K562 (cell line): ENCODE data around the gene BEST2. TPM values are rescaled to one million over a fixed set of nuclear protein-coding genes. Genes with fewer than 3 reads are reported as not detected.

Experiments
- ARID2 ChIP-seq: fragments of 450-650 bp; IDR thresholded peaks from 2 replicates; pipeline ENCODE4 v1.6.1; 2017; ENCODE audit warnings: antibody characterized with exemption, mild to moderate bottlenecking
- ASH1L ChIP-seq: fragments of 450-650 bp; IDR thresholded peaks from 2 replicates; pipeline ENCODE4 v1.6.1; 2018; ENCODE audit warnings: borderline replicate concordance, mild to moderate bottlenecking, low read depth; ENCODE audit not compliant: partially characterized antibody
- ATF1 ChIP-seq, 2 experiments: fragments of 450-650 bp in 1 of 2; IDR thresholded peaks; 2 replicates each; pipeline ENCODE4 v1.6.1; 2016; ENCODE audit warnings: missing compliant biosample characterization in 1 of 2, missing genetic modification characterization in 1 of 2
- BMI1 ChIP-seq: fragments of 150-350 bp; IDR thresholded peaks from 2 replicates; pipeline ENCODE4 v1.6.1; 2014; ENCODE audit warnings: low read length
- CC2D1A ChIP-seq: fragments of 450-650 bp; IDR thresholded peaks from 2 replicates; pipeline ENCODE4 v1.6.1; 2017; ENCODE audit warnings: mild to moderate bottlenecking
- GTF2A2 ChIP-seq: IDR thresholded peaks from 2 replicates; pipeline ENCODE4 v1.6.1; 2016; ENCODE audit warnings: mild to moderate bottlenecking, missing genetic modification characterization, missing compliant biosample characterization
- KDM5B ChIP-seq: fragments of 200-600 bp; sonication (generic); IDR thresholded peaks from 2 replicates; pipeline ENCODE4 v1.6.1; 2012; ENCODE audit warnings: low read depth, mild to moderate bottlenecking, moderate library complexity, low read length, control low read depth, inconsistent platforms; ENCODE audit not compliant: insufficient replicate concordance
- NELFE ChIP-seq: IDR thresholded peaks from 2 replicates; pipeline ENCODE4 v1.6.1; 2011; ENCODE audit warnings: mild to moderate bottlenecking; ENCODE audit not compliant: insufficient read depth, insufficient read length
- NFXL1 ChIP-seq: fragments of 450-650 bp; formaldehyde crosslinking; IDR thresholded peaks from 2 replicates; pipeline ENCODE4 v1.4.0; 2021; ENCODE audit warnings: mild to moderate bottlenecking
- OTX1 ChIP-seq: fragments of 450-650 bp; formaldehyde crosslinking; IDR thresholded peaks from 2 replicates; pipeline ENCODE4 v1.4.0; 2022; ENCODE audit warnings: mild to moderate bottlenecking
- PHF20 ChIP-seq: fragments of 450-650 bp; IDR thresholded peaks from 2 replicates; pipeline ENCODE4 v1.6.1; 2018; ENCODE audit not compliant: partially characterized antibody
- PTRF ChIP-seq: fragments of 450-650 bp; IDR thresholded peaks from 2 replicates; pipeline ENCODE4 v1.6.1; 2016; ENCODE audit warnings: mild to moderate bottlenecking, missing genetic modification characterization, missing compliant biosample characterization
- RFX1 ChIP-seq: fragments of 450-650 bp; IDR thresholded peaks from 2 replicates; pipeline ENCODE4 v1.6.1; 2016; ENCODE audit warnings: mild to moderate bottlenecking, moderate library complexity
- SNIP1 ChIP-seq: fragments of 450-650 bp; IDR thresholded peaks from 2 replicates; pipeline ENCODE4 v1.7.1; 2017; ENCODE audit warnings: low read depth, mild to moderate bottlenecking
- TOE1 ChIP-seq, 2 experiments: fragments of 450-650 bp in 1 of 2; sonication (generic) in 1 of 2; formaldehyde crosslinking in 1 of 2; IDR thresholded peaks; 2 replicates each; pipeline versions ENCODE4 v1.7.1 to v1.8.0; 2016 to 2022; ENCODE audit warnings: borderline replicate concordance in 2 of 2, mild to moderate bottlenecking in 2 of 2, antibody characterized with exemption in 1 of 2, inconsistent platforms in 1 of 2, low read depth in 1 of 2, missing genetic modification reagents in 1 of 2, moderate library complexity in 1 of 2
- ZFP36 ChIP-seq: fragments of 150-350 bp; IDR thresholded peaks from 2 replicates; pipeline ENCODE4 v1.6.1; 2018; ENCODE audit warnings: low read length, low read depth; ENCODE audit not compliant: partially characterized antibody
- ZNF239 ChIP-seq: fragments of 250-450 bp; sonication (Bioruptor Pico); IDR thresholded peaks from 2 replicates; pipeline ENCODE4 v1.4.0; 2020; ENCODE audit warnings: mild to moderate bottlenecking
- ZNF354B ChIP-seq: fragments of 250-450 bp; sonication (Bioruptor Pico); IDR thresholded peaks from 2 replicates; pipeline ENCODE4 v1.4.0; 2020
- polyA plus RNA-seq, 8 experiments: library from polyadenylated mRNA; depleted of rRNA in 4 of 8; stranded (reverse) in 5 of 8; unstranded in 3 of 8; fragments of >200 nt; fragmentation: Nextera tagmentation in 2 of 8; fragmentation: Illumina TruSeq in 1 of 8; extraction: Ambion mirVana in 2 of 8; extraction: Trizol in 1 of 8; gene quantifications; 2 replicates each; pipeline versions ENCODE4 v1.2.1 to v1.2.3, GENCODE V29; 2011 to 2014; ENCODE audit warnings: inconsistent platforms in 1 of 8, missing spikeins in 1 of 8
- total RNA-seq, 7 experiments: library from RNA; depleted of rRNA in 6 of 7; stranded (reverse); fragments of >200 nt in 6 of 7; fragmentation: Illumina TruSeq in 2 of 7; extraction: Trizol in 2 of 7; gene quantifications; 2 replicates each; pipeline versions ENCODE4 v1.2.1 to v1.2.3, GENCODE V29; 2011 to 2021; ENCODE audit warnings: low replicate concordance in 1 of 7
- TF ChIP-seq, protein P1 (sequence below): fragments of 450-650 bp; formaldehyde crosslinking; conservative IDR thresholded peaks from 2 replicates; pipeline ENCODE4 v1.4.0; 2022; ENCODE audit warnings: mild to moderate bottlenecking, missing genetic modification characterization
- TF ChIP-seq, protein P2 (sequence below): fragments of 450-650 bp; formaldehyde crosslinking; IDR thresholded peaks from 2 replicates; pipeline ENCODE4 v1.4.0; 2022; ENCODE audit warnings: missing genetic modification characterization
- TF ChIP-seq, protein P3 (sequence below), 3 experiments: fragments of 200-800 bp in 1 of 3; sonication (Bioruptor generic) in 1 of 3; sonication (generic) in 1 of 3; formaldehyde crosslinking in 1 of 3; IDR thresholded peaks; 2 replicates each; pipeline versions ENCODE4 v1.6.1 to v1.8.0; 2016 to 2022; ENCODE audit warnings: mild to moderate bottlenecking in 2 of 3, missing compliant biosample characterization in 2 of 3, missing genetic modification characterization in 2 of 3, missing genetic modification reagents in 1 of 3
- TF ChIP-seq, protein P4 (sequence below): sonication (generic); formaldehyde crosslinking; IDR thresholded peaks from 2 replicates; pipeline ENCODE4 v1.4.0; 2020; ENCODE audit warnings: mild to moderate bottlenecking, missing genetic modification reagents

Gene BEST2
- total and polyA plus RNA-seq, 9 of the 15 experiments (the other 6 are each of a cell fraction or from before 2014, with no cell fraction given) = not detected

DNA sequence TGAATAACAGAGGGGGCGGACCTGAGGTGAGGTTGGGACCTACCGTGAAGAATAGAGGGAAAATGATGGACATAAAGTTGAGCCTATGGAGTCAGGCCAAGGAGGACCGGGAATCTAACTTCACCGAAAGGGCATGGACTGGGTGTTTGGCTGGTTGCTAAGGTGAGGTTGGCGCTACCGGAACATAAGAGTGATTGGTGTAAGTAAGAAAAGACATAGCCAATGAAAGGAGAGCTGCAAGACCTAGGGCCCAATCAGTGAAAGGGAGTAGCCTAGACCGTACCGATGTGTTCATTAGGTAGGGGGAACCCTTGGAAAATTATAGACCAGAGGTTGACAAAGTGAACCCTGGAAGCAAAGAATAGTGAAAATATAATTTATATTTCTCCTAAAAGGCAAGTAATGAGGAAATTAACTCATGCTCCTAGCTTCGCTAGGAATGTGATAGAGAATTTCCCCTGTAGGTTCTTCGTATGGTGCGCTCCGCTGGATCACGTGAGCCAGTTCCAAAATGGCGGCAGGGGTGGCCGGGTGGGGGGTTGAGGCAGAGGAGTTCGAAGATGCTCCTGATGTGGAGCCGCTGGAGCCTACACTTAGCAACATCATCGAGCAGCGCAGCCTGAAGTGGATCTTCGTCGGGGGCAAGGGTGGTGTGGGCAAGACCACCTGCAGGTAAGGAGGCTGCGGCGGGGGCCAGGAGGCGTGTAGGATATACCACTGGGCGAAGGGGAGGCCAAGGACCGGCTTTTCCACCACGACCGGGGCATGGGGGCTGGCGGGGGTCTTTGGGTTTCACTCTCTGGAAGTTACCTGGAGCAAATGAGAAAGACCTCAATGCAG is 14.4 kb upstream of the BEST2 start, which contains the start of gene GET3 (continued):
- TF ChIP-seq, protein P1, sequence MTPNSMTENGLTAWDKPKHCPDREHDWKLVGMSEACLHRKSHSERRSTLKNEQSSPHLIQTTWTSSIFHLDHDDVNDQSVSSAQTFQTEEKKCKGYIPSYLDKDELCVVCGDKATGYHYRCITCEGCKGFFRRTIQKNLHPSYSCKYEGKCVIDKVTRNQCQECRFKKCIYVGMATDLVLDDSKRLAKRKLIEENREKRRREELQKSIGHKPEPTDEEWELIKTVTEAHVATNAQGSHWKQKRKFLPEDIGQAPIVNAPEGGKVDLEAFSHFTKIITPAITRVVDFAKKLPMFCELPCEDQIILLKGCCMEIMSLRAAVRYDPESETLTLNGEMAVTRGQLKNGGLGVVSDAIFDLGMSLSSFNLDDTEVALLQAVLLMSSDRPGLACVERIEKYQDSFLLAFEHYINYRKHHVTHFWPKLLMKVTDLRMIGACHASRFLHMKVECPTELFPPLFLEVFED (CRISPR knock-in tag) = peak; percentile 72; the same call in 1 of the 2 replicates
- TF ChIP-seq NFXL1 (CRISPR knock-in tag) (no peak), GTF2A2 (tag) (no peak), SNIP1 (no peak), NELFE (no peak), PHF20 (peak; percentile 99), ZNF239 (CRISPR knock-in tag) (peak; percentile 14; the same call in 1 of the 2 replicates), KDM5B (peak; percentile 91), ZNF354B (CRISPR knock-in tag) (no peak), RFX1 (peak; percentile 96), CC2D1A (0 out of 2 replicates have a peak, but pooled peaks have one; percentile 16), PTRF (tag) (no peak), ASH1L (peak; percentile 94), OTX1 (CRISPR knock-in tag) (peak; percentile 70), ARID2 (no peak), BMI1 (peak; percentile 87), TOE1 (IDR thresholded peaks at IDR 0.05; ENCODE audit: borderline replicate concordance) (peak; percentile 98), TOE1 (CRISPR knock-in tag; IDR thresholded peaks at IDR 0.05; ENCODE audit: borderline replicate concordance, low read depth) (no peak), ATF1 (CRISPR knock-in tag; IDR thresholded peaks at IDR 0.05) (no peak), ATF1 (tag; IDR thresholded peaks at IDR 0.05) (peak; percentile 72), ZFP36 (no peak)
- TF ChIP-seq, protein P2, sequence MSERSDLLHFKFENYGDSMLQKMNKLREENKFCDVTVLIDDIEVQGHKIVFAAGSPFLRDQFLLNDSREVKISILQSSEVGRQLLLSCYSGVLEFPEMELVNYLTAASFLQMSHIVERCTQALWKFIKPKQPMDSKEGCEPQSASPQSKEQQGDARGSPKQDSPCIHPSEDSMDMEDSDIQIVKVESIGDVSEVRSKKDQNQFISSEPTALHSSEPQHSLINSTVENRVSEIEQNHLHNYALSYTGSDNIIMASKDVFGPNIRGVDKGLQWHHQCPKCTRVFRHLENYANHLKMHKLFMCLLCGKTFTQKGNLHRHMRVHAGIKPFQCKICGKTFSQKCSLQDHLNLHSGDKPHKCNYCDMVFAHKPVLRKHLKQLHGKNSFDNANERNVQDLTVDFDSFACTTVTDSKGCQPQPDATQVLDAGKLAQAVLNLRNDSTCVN (CRISPR knock-in tag) = no peak
- TF ChIP-seq, protein P3, sequence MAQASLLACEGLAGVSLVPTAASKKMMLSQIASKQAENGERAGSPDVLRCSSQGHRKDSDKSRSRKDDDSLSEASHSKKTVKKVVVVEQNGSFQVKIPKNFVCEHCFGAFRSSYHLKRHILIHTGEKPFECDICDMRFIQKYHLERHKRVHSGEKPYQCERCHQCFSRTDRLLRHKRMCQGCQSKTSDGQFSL (CRISPR knock-in tag; IDR thresholded peaks at IDR 0.05) = peak; percentile 86
- TF ChIP-seq, protein P3 (tag; IDR thresholded peaks at IDR 0.05) = peak in 1 of 2 experiments; percentile 61; a peak in 1 of 4 replicates
- TF ChIP-seq, protein P4, sequence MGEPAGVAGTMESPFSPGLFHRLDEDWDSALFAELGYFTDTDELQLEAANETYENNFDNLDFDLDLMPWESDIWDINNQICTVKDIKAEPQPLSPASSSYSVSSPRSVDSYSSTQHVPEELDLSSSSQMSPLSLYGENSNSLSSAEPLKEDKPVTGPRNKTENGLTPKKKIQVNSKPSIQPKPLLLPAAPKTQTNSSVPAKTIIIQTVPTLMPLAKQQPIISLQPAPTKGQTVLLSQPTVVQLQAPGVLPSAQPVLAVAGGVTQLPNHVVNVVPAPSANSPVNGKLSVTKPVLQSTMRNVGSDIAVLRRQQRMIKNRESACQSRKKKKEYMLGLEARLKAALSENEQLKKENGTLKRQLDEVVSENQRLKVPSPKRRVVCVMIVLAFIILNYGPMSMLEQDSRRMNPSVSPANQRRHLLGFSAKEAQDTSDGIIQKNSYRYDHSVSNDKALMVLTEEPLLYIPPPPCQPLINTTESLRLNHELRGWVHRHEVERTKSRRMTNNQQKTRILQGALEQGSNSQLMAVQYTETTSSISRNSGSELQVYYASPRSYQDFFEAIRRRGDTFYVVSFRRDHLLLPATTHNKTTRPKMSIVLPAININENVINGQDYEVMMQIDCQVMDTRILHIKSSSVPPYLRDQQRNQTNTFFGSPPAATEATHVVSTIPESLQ = 0 out of 2 replicates have a peak, but pooled peaks have one; percentile 47
